GM19025 (cell line): Measurements from ENCODE around the gene SPEG.

Experiments used
- ATAC-seq: cut with Tn5 transposase; IDR thresholded peaks from one replicate; pipeline ENCODE4 v1.9.1; 2021; ENCODE audit warnings: mild to moderate bottlenecking, low read depth, moderate library complexity; ENCODE audit not compliant: unreplicated experiment

The SPEG gene

DNA sequence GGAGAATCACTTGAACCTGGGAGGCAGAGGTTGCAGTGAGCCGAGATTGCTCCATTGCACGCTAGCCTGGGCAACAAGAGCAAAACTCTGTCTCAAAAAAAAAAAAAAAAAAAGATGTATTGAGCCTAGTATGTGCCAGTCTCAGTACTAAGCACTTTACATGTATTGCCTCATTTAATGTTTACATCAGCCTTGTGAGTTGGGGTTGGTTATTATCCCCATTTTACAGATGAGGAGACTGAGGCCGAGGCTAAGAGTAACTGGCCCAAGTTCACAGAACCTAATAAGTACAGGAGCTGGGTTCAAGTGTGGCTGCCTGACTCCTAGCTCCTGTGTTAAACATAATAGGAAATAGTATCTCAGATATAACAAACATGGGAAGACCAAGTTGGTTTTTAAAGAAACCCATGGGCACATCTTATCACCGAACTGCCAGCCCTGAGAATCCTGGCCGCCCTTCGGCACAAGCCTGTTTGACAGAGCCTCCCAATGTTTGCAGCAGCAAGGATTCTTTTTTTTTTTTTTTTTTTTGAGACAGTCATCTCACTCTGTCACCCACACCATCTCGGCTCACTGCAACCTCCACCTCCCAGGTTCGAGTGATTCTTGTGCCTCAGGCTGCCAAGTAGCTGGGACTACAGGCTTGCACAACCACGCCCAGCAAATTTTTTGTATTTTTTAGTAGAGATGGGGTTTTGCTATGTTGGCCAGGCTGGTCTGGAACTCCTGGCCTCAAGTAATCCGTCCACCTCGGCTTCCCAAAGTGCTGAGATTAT lies 39.8 kb downstream of the SPEG start:
- ATAC-seq = no peak

GRCh38 chr2:219475278-219475677 lies 40.6 kb downstream of the SPEG start:
- ATAC-seq = no peak

DNA sequence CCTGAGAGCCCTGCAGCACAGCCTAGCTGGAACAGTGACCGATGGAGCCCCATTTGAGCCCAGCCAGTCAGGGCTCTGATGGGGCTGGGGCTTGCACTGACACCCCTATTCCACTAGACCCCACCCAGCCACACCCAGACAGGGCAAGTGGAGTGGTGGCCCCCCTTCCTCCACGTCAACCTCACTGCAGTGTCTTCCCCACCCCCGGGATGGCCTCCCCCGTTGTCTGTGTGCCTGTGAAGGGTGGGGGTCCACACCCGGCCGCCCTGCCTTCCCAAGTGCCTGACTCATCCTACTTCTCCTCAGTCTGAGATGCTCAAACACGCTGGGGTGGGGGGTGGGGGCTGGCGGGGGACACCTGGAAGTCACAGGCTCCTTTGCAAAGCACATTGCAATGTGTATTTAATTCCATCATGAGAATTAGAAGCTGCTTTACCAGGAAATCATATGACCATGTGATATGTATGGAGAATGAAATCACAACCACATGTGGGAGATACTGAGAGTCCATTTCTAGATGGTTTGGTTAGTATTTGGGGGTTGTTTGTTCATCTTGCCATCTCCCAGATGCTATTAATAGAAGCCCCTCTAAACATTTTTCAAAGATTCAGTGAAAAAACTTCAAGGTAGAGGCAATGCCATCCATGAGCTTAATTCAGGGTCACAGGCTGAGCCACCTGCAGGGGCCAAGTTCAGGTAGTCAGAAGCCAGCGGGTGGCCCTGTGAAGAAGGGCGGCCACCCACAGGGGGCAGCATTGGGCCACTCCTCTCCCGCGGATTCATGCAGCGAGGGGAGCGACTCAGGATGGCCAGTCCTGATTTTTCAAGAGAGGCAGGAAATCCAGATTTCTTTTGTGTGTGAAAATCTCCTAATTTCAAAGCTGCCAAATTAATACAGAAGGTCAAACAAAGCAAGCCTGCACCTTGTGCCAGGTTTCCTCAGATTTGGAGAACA lies 41.3 kb downstream of the SPEG start:
- ATAC-seq = no peak

- ATAC-seq = no peak
Observed at GRCh38 chr2:219476652-219477151, 42.1 kb downstream of the SPEG start.

DNA sequence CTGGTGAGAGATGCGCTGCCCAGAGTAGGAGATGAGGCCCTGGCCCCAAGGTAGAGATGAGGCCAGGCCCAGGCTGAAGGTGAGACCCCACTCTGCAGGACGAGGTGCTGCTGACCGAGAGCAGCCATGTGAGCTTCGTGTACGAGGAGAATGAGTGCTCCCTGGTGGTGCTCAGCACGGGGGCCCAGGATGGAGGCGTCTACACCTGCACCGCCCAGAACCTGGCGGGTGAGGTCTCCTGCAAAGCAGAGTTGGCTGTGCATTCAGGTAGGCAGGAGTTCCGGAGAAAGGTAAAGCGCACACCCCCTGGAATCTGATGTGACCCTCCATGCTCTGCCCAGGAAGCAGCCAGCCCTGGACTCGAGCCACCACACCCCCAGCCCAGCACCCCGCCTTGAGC lies 42.5 kb downstream of the SPEG start:
- no peak for ATAC-seq

GRCh38 chr2:219477815-219478214 lies 43.2 kb downstream of the SPEG start:
- ATAC-seq = no peak

- no peak for ATAC-seq
Observed at GRCh38 chr2:219478916-219479315, 44.3 kb downstream of the SPEG start.

DNA sequence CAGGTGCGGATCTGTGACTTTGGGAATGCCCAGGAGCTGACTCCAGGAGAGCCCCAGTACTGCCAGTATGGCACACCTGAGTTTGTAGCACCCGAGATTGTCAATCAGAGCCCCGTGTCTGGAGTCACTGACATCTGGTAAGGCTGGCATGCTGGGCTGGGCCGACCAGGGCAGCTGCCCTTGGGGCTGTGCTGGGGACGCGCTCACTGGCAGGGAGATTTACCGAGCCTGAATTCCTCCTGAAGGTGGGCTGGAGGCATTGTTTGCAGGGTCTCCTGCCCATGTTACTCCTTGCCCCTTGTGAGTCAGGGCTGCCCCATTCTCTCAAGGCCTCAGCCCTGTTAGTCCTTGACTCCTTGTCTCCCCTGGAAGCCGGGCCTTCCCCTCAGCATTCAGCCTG lies 45.4 kb downstream of the SPEG start:
- ATAC-seq = no peak

DNA sequence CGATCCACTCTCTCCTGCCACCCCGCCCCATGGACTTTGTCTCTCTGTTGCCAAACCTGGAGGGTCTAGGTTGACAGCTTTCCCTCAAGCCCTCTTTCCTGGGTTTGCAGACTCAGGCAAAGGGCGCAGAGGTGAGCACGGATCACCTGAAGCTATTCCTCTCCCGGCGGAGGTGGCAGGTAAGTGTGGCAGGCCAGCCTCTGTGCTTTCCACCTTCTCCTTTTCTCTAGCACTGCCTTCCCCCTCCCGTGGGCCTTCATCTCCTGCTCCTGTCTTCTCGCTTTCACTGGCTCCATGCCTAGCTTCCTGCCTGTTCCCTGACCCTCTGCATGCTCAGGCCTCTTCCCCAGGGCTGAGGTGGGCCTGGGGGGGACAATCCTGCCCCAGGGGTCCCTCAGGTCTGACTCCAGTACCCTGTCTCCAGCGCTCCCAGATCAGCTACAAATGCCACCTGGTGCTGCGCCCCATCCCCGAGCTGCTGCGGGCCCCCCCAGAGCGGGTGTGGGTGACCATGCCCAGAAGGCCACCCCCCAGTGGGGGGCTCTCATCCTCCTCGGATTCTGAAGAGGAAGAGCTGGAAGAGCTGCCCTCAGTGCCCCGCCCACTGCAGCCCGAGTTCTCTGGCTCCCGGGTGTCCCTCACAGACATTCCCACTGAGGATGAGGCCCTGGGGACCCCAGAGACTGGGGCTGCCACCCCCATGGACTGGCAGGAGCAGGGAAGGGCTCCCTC lies 48.2 kb downstream of the SPEG start:
- ATAC-seq = no peak

GRCh38 chr2:219483451-219484342 lies 49.1 kb downstream of the SPEG start:
- ATAC-seq = no peak

DNA sequence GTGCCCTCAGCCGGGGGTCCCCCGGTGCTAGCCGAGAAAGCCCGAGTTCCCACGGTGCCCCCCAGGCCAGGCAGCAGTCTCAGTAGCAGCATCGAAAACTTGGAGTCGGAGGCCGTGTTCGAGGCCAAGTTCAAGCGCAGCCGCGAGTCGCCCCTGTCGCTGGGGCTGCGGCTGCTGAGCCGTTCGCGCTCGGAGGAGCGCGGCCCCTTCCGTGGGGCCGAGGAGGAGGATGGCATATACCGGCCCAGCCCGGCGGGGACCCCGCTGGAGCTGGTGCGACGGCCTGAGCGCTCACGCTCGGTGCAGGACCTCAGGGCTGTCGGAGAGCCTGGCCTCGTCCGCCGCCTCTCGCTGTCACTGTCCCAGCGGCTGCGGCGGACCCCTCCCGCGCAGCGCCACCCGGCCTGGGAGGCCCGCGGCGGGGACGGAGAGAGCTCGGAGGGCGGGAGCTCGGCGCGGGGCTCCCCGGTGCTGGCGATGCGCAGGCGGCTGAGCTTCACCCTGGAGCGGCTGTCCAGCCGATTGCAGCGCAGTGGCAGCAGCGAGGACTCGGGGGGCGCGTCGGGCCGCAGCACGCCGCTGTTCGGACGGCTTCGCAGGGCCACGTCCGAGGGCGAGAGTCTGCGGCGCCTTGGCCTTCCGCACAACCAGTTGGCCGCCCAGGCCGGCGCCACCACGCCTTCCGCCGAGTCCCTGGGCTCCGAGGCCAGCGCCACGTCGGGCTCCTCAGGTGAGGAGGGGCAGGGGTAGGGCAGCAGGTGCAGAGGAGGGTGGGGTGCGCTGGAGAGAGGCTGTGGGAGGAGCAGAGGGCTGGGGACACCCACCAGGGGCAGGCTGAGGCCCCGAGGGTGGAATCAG lies 49.9 kb downstream of the SPEG start:
- ATAC-seq = no peak

DNA sequence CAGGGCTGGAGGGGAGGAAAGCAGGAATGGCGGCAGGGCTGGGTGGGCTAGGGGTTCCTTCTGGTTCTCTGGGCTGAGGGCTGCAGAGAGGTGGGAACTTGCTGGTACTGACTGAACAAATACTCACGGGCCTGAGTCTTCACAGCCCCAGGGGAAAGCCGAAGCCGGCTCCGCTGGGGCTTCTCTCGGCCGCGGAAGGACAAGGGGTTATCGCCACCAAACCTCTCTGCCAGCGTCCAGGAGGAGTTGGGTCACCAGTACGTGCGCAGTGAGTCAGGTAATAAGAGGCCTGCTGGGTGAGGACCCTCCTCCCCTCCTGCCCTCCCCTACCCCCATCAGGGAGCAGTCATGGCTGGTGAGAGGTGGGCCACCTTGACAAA lies 50.5 kb downstream of the SPEG start:
- ATAC-seq = no peak

- no peak for ATAC-seq
Observed at GRCh38 chr2:219486380-219486959, 51.8 kb downstream of the SPEG start.

DNA sequence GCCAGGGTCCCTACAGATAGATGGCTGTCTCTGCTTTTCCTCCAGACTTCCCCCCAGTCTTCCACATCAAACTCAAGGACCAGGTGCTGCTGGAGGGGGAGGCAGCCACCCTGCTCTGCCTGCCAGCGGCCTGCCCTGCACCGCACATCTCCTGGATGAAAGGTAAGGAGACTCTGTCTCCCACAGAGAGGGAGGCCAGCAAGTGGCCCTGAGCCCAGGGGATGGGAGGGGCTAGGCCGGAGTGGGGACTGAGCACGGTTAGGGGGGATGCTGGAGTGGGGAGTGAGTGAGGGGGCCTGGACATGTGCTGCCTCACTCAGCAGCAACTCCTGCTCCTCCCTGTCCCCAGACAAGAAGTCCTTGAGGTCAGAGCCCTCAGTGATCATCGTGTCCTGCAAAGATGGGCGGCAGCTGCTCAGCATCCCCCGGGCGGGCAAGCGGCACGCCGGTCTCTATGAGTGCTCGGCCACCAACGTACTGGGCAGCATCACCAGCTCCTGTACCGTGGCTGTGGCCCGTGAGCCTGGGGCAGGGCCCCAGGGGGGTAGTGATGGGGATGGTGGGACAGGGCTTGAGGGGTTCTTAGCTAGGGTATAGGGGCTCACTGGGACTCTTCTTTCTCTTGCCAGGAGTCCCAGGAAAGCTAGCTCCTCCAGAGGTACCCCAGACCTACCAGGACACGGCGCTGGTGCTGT lies 53.7 kb downstream of the SPEG start:
- ATAC-seq = no peak

DNA sequence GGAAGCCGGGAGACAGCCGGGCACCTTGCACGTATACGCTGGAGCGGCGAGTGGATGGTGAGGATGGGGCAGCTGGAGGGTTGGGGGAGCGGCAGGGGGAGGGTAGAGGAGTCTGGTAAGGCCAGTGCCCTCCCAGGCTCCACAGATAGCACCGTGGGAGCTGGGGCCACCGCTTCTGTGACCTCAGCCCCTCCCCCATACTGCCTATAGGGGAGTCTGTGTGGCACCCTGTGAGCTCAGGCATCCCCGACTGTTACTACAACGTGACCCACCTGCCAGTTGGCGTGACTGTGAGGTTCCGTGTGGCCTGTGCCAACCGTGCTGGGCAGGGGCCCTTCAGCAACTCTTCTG lies 54.2 kb downstream of the SPEG start:
- ATAC-seq = no peak

DNA sequence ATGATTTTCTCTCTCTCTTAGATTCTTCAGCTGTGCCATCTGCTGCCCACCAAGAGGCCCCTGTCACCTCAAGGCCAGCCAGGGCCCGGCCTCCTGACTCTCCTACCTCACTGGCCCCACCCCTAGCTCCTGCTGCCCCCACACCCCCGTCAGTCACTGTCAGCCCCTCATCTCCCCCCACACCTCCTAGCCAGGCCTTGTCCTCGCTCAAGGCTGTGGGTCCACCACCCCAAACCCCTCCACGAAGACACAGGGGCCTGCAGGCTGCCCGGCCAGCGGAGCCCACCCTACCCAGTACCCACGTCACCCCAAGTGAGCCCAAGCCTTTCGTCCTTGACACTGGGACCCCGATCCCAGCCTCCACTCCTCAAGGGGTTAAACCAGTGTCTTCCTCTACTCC lies 54.7 kb downstream of the SPEG start:
- ATAC-seq = no peak

DNA sequence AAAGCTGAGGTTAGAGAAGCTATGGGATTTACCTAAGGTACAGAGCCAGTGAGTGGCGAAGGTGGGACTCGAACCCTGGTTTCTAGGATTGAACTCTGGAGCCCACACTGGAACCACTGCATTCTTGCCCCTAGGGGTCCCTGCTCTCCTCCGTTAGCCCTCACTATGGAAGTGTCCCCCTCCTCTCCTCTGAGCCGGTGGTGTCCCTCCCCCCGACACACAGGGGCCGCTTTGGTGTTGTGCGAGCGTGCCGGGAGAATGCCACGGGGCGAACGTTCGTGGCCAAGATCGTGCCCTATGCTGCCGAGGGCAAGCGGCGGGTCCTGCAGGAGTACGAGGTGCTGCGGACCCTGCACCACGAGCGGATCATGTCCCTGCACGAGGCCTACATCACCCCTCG lies 55.5 kb downstream of the SPEG start:
- ATAC-seq = no peak

GRCh38 chr2:219490600-219491130 lies 56.0 kb downstream of the SPEG start:
- no peak for ATAC-seq
